ENCODE data around the gene POLN.

DNA sequence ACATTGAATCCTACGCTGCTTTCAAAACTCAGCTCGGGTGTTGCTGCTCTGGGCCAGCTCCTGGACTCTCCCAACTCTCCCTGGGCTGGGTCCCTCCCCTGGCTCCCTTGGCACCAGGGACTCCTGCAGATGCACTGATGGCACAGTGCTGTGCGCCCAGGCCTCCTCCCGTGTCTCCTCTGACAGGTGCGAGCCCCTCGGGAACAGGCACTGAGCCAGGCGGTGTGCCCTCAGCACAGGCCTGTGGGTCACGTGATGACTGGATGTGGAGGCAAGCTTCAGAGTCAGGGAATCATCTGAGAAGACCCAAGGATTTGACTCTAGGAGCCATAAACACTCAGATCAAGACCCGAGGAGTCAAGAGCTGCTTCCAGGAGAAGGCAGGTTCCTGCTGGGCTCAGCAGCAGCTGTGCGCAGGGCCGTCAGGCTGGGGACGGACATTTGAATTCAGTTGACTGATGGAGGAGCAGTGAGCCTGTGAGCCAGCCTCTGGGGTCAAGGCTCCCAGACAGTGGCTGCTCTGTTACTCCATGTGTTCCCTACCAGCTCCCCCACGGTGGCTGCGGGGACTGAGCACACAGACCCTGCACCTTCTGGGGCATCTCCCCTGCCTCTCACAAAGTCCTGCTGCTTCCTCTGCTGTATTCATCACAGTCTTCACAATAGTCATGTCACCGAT lies 149.8 kb downstream of the POLN start:
- TF ChIP-seq, protein P1, sequence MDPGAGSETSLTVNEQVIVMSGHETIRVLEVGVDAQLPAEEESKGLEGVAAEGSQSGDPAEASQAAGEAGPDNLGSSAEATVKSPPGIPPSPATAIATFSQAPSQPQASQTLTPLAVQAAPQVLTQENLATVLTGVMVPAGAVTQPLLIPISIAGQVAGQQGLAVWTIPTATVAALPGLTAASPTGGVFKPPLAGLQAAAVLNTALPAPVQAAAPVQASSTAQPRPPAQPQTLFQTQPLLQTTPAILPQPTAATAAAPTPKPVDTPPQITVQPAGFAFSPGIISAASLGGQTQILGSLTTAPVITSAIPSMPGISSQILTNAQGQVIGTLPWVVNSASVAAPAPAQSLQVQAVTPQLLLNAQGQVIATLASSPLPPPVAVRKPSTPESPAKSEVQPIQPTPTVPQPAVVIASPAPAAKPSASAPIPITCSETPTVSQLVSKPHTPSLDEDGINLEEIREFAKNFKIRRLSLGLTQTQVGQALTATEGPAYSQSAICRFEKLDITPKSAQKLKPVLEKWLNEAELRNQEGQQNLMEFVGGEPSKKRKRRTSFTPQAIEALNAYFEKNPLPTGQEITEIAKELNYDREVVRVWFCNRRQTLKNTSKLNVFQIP (CRISPR knock-in tag; IDR thresholded peaks at IDR 0.05; ENCODE audit: borderline replicate concordance, low read depth), result no peak
- no peak for TF ChIP-seq ZNF8 (CRISPR knock-in tag; IDR thresholded peaks at IDR 0.05)
- TF ChIP-seq, protein P2, sequence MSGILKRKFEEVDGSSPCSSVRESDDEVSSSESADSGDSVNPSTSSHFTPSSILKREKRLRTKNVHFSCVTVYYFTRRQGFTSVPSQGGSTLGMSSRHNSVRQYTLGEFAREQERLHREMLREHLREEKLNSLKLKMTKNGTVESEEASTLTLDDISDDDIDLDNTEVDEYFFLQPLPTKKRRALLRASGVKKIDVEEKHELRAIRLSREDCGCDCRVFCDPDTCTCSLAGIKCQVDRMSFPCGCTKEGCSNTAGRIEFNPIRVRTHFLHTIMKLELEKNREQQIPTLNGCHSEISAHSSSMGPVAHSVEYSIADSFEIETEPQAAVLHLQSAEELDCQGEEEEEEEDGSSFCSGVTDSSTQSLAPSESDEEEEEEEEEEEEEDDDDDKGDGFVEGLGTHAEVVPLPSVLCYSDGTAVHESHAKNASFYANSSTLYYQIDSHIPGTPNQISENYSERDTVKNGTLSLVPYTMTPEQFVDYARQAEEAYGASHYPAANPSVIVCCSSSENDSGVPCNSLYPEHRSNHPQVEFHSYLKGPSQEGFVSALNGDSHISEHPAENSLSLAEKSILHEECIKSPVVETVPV (CRISPR knock-in tag; IDR thresholded peaks at IDR 0.05), result no peak
- TF ChIP-seq CSDC2 (CRISPR knock-in tag; IDR thresholded peaks at IDR 0.05), result no peak

All from SK-N-SH treated with all-trans-retinoic acid at 6 μM for 48 hours (cell line).